Posterior cingulate gyrus (tissue), 11 donors: Measurements from ENCODE around the gene TP63.

Source experiments
- DNase-seq, 10 donors: peaks; one replicate each; pipeline versions ENCODE4 v3.0.0 to v3.0.0-alpha.2; 2020 to 2021; ENCODE audit warnings: mixed read lengths in 3 of 10
- intact Hi-C: fragments of 100-400 bp; cut with DNase I; formaldehyde crosslinking; loops from one replicate; pipeline ENCODE4 v1.15.1; 2023

Gene TP63

GRCh38 chr3:189771842-189772450, 140.8 kb downstream of the TP63 start:
- intact Hi-C loops, result no loop called here
- no peak for DNase-seq

GRCh38 chr3:189772584-189772983, 141.4 kb downstream of the TP63 start:
- no peak for DNase-seq
- intact Hi-C loops, result no loop called here

DNA sequence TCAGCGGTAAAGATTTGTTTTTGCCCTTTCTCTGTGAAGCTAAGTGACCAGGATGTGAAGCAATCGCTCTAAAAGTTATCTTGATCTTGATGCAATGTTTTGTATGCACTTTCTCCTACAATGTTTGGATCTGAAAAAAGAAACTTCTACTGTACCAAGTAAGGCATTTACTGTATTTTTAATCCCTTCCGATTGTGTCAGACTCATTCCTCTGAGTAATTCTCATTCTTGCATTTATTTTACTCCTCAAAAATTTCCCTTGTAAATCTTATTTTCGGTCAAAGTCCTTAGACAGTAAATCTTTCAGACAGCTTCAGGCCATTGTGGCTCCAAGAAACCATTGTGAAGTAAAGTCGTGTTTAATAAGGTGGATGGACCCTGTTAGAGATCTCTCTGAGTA, 141.9 kb downstream of the TP63 start:
- intact Hi-C loops, result no loop called here
- no peak for DNase-seq

DNA sequence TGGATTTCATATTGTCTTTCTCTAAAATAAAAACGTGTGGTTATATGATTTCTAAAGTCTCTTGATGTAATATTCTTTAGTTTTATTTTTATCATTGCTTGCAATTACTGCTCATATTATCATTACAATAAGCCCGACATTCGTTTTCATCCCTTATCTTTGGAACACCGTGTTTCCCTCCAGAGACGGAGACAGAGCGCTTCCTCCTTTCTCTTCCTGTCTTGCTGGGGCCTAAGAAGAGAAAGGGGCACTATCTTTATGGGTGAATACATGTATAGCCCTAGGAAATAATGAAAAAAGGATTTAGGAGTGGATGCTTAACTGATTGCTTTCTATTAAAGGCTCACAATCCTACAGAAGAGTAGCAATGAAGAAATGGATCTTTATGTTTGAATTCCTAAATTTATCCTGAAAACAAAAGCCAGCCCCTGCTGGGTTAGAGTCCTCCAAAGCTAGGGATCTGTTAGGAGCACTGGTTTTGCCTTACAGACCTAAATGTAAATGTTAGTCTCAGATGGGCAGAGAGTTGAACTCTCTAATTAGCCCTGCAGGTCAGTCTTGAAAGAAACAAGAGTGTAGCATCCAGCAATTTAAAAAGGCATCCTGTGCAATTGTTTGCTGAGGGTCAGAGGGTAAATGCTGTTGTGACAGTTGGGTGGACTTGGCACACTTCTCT, 145.1 kb downstream of the TP63 start:
- DNase-seq, result no peak
- intact Hi-C loops, result no loop called here

DNA sequence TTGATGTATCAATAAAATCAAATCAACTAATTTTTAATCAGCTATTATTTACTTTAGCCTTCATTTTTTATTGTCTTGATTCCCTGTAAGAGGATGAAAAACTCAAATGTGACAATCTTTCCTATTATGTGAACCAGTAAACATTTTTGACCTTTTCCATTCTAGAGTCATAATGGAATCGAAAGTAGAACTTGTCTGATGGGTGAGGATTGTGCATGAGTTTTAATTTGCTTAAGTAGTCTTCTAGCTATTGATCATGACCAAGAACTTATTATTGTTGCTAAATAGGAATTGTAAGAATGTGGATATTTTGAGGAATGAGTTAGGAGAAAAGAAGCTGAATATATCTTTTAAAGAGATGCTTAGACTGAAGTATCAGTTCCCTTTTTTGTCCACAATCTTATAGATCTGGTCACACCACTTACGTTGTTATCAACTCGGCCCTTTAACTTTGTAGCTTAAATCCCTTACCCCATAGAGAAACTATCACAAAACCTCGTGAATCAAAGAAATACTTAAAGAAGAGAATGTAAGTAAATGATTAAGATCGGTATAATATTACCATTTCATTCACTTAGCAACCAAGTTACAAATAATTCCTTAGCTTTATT, 147.3 kb downstream of the TP63 start:
- intact Hi-C loops, result no loop called here
- DNase-seq, result no peak

DNA sequence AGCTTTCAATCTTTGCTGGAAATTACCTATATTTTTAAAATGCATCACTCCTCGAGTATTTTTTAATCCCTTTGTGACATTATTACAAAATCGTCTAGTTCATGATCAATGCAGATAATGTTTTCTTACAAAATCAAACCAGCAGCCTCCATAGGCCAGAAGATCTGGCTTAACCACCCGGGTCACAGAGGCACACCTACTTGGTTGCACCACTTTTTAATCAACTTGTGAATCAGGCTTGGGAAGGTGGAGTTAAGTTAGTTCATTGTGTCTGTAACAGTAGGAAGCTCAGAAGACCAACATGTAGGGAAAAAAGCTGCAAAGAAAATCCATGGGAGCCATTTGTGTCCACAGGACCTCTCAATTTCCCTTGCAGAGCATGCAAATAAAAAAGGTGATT, 148.0 kb downstream of the TP63 start:
- intact Hi-C loops, result no loop called here

DNA sequence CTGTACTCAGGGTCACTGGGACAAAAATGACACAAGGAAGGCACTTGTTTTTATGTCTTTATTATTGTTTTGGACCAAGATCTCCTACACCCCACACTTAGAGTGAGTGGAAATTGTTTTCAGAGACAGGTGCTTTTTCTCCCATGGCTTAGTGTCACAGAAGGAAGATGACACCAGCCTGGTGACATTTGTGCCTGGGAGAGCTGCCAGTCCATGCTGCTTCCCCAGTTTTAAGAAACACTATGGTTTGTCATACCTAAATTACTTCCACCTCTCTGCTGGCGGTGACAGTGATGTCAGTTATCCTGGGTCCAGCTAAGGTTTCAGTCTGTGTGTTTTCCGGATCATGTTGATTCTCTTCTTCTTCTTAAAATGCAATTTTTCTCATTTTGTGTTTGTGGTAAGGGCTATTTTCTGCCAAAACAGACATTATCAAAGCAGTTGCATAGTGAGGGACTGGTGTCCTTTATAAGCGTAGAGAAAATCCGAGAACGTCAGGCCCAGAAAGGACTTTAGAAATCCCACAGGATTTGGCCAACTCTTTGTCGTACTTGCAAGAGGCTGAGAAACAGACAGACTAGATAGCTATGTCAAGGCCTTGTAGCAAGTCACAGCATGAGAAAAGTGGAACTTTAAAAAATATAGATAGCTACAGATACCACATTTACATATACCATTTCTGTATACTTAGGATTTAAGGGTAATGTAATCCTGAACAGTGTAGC, 149.5 kb downstream of the TP63 start:
- no peak for DNase-seq
- intact Hi-C loops, result no loop called here

More for the DNA sequence above, 148.0 kb downstream of the TP63 start:
- DNase-seq, result no peak

- no peak for DNase-seq
- intact Hi-C loops, result no loop called here
Measured at GRCh38 chr3:189781415-189781814, 150.2 kb downstream of the TP63 start.

DNA sequence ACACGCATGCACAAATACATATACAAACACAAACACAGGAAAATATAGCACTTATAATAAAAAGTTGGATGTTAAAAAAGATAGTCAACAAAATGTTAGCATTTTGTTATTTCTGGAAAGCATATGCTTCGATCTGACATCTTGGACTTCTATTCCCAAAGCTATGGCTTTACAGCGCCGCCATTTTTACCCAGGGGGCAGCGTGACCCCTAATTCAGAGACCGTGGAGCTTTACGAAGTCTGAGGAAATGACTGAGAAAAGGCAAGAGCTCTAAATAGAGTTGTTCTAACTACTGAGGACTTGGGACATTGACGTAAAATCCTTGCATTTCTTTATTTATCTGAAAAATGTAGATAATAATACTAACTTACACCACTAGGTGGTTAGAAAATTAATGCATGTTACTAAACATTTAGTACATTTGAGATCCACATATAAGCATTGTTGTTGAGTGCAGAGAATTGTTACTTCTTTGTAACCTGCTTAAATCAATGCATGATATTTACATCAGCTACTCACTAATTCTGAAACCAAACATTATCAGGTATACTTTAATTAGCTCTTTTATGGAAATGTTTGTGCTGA, 155.4 kb downstream of the TP63 start:
- no peak for DNase-seq
- intact Hi-C loops, result no loop called here

GRCh38 chr3:189787191-189787590, 156.0 kb downstream of the TP63 start:
- intact Hi-C loops, result no loop called here
- no peak for DNase-seq

GRCh38 chr3:189787632-189788031, 156.4 kb downstream of the TP63 start:
- intact Hi-C loops, result no loop called here

GRCh38 chr3:189789432-189789831, 158.2 kb downstream of the TP63 start:
- DNase-seq, result no peak
- intact Hi-C loops, result no loop called here

More at GRCh38 chr3:189787632-189788031, 156.4 kb downstream of the TP63 start:
- no peak for DNase-seq

- DNase-seq, result no peak
- intact Hi-C loops, result no loop called here
Measured at GRCh38 chr3:189790658-189791057, 159.5 kb downstream of the TP63 start.

DNA sequence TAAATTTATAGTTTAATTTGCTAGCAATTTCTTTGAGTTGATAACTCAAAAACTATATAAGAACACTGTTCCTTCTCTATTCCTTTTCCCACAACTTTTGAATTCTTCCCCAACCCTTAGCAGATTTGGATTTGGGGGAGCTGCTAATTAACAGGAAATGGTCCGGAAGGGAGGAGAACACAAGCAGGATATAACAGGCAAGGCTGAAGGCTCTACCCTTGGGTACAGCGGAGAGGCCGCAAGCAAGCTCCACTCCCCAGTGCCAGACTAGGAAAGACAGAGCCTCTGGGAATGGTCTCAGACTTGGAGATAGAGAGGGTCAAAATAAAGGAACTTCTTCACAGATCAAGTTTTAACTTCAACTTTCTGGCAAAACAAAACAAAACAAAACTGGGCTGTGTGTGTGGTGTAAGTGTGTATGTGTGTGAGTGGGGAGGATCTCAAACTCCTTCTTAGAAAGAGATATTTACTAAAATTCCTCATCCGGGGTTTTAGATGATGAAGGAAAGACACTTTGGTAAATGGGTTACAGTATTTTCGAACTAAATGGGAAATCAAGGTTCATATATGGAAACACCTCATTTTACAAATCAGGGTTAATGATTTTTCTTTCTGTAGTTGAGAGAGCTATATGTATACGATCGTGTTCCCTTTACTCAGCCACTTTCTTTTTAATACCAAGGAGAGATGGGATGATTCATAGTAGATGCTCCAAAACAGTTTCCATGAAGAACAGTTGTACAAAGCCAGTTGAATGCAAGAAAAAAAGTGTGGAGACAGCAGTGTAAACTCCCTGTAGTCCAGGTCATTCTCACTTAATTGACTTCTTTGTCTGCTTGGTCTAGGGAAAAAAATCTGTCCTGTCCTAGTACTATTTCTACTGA, 161.1 kb downstream of the TP63 start:
- no peak for DNase-seq
- intact Hi-C loops, result no loop called here

DNA sequence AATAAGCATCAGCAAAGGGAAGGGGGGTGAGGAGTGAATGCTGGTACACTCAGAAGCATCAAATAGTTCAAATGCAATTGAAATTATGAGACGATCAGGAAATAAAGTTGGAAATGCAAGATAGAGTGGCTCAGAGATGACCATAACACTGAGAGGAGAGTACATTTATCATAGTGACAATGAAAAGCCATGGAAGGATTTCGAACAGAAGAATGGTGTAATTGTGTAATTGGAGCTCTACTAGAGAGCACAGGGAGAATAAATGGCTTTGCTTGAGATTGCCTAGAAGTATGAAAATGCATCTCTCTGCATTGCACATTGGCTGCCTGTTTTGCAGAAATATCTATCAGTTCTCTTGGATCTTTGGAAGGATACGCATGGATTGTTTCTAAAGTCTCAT, 163.3 kb downstream of the TP63 start:
- intact Hi-C loops, result no loop called here
- no peak for DNase-seq

DNA sequence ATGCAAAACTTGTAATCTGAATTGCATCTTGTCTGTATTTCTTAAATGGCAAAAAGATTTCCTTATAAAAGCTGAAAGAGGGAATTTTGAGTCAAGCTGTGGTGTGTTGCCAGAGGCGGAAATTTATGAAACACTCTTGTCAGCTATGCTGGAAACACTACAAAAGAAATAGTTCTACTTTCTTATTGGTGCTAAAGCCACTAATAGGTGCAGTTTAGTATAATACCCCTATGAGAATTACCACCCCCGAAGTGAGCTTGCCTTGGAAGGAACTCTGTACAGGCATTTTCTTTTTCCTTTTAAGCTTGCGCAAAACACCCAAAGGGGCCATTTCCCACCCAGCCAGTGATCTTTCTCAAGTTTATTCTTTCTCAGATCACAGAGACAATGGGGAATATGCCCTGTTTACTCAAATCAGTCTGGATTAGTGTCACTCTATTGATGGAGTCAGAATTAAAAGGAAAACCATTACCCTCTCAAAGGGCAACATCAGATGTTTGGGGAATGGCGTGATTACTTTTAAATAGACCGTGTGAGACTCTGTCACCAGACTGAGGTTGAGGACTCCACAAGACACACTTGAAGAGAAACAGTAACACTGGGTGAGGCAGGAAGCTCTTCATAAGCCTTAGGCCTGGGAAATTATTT, 166.0 kb downstream of the TP63 start:
- intact Hi-C loops, result no loop called here
- no peak for DNase-seq

DNA sequence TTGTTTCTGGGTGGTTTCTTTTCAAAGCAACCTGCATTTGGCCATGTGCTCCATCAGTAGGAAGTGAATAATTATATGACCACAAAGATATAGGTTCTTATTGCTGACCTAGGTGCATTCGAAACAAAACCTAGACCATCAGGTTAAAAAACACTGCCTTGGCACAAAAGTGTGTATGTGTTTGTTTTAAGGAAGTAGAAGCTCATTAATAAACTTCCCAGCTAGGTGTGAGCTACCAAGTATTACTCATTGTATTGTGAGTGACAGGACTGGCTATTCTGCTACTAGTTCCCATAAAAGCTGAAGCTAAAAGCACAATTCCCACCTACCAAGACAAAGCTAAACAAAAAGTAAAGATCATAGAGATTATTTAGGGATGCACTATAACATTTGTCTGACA, 168.2 kb downstream of the TP63 start:
- DNase-seq, result no peak
- intact Hi-C loops, result no loop called here

GRCh38 chr3:189800436-189800835, 169.2 kb downstream of the TP63 start:
- intact Hi-C loops, result no loop called here

DNA sequence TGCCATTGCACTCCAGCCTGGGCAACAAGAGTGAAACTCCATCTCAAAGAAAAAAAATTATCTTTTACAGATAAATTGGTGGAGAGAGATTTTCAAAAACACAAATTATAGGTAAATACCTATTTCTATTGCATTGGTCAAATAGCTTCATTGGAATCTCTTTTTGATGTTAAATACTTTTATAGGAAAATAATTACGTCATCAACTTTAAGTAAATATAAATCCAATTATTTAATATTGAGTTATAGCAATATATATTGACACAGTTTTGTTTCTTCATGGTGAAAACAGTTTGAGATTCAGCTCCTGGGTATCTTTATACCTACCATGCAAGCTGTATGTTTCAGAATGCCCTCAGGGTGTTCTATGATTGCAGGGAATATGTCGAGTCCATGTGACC, 172.1 kb downstream of the TP63 start:
- no peak for DNase-seq
- intact Hi-C loops, result no loop called here

More at GRCh38 chr3:189800436-189800835, 169.2 kb downstream of the TP63 start:
- no peak for DNase-seq
